Measurements from ENCODE around the gene PUM1.

The PUM1 gene

DNA sequence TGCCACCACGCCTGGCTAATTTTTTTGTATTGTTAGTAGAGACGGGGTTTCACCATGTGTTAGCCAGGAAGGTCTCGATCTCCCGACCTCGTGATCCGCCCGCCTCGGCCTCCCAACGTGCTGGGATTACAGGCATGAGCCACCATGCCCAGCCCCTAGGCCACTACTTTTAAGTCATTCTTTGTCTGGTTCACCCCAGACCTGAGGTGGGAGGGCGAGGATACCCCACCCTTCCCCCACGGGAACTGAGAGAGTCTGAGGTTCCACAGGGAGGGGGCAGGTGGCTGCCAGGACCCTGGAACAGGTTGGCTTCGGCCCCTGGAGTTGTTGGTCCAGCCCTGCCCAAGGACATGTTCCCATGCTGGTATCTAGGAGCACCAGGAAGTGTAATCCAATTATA, 149.2 kb downstream of the PUM1 start:
- no peaks in the 10 kb centered on the region for H3K27me3 ChIP-seq (ENCODE audit: insufficient read depth, low read length)
- 92% methylated on average over 12 of the region's 12 CpGs for WGBS
- no peak overlapping the region for H3K4me3 ChIP-seq (ENCODE audit: low read length)
- H3K9ac ChIP-seq (ENCODE audit: low read depth, low read length), result no peak overlapping the region
- no peaks in the 10 kb centered on the region for H3K36me3 ChIP-seq (ENCODE audit: insufficient read depth, low read length)
- no peak overlapping the region for H3K27ac ChIP-seq (ENCODE audit: low read depth, low read length)
- H3K4me1 ChIP-seq (ENCODE audit: insufficient read depth, low read length), result no peaks in the 10 kb centered on the region
- no peaks in the 10 kb centered on the region for H3K9me3 ChIP-seq (ENCODE audit: insufficient read depth, low read depth, low read length)

DNA sequence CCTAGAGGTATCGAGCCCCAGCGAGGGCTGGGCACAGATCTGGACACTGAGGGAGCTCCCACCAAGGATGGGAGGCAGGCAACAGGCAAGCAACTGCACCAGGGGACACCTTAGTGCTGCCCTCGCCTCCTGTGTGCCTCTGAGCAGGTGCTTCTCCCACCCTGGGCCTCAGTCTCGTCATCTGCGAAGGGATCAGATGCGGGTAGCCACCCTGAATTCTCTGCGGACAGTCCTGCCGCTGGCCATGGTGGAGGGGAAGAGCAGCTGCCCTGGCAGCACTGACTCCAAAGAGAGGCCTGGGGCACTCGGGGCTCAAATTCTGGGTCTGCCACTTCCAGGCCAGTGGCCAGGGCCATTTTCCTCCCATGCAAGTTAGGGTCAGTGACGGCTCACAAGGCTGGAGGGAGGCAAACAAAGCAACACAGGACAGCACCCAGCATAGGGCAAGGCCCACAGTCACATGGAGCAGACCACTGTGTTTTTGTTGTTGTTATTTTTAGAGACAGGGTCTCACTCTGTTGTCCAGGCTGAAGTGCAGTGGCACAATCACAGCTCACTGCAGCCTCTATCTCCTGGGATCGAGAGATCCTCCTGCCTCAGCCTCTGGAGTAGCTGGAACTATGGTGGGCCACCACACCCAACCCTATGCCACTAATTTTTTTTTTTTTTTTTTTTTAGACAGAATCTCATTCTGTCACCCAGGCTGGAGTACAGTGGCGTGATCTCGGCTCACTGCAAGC, 149.9 kb downstream of the PUM1 start:
- Histone ChIP-seq H3K4me1 (ENCODE audit: insufficient read depth, low read length) (peaks cover 5% of the 10 kb centered on the region; the same call in 1 of the 2 replicates), H3K27me3 (ENCODE audit: insufficient read depth, low read length) (no peaks in the 10 kb centered on the region), H3K36me3 (ENCODE audit: insufficient read depth, low read length) (no peaks in the 10 kb centered on the region), H3K4me3 (ENCODE audit: low read length) (no peak overlapping the region), H3K27ac (ENCODE audit: low read depth, low read length) (no peak overlapping the region), H3K9me3 (ENCODE audit: insufficient read depth, low read depth, low read length) (no peaks in the 10 kb centered on the region), H3K9ac (ENCODE audit: low read depth, low read length) (no peak overlapping the region)
- 92% methylated on average over 13 of the region's 13 CpGs for WGBS

DNA sequence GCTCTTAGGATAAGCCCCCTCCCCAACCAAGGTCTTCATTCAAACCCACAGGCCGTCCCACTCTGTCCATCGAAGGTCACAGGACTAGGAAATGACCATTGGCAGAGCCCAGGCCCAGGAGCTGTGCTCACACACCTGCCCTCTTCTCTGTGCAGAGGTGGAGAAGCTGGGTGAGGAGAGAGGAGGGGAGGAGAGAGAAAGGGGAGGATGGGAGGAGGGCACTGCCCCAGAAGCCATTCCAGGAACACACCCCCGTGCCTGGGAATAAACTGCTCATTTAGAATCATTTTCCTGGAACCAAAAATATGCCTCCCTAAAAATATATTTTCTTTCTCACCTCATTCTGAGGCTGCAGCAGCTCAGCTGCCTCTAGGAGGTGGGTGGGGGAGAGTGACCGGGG, 150.6 kb downstream of the PUM1 start:
- Histone ChIP-seq H3K4me3 (ENCODE audit: low read length) (no peak overlapping the region), H3K27me3 (ENCODE audit: insufficient read depth, low read length) (no peaks in the 10 kb centered on the region), H3K36me3 (ENCODE audit: insufficient read depth, low read length) (no peaks in the 10 kb centered on the region), H3K27ac (ENCODE audit: low read depth, low read length) (no peak overlapping the region), H3K9me3 (ENCODE audit: insufficient read depth, low read depth, low read length) (no peaks in the 10 kb centered on the region), H3K9ac (ENCODE audit: low read depth, low read length) (no peak overlapping the region), H3K4me1 (ENCODE audit: insufficient read depth, low read length) (peaks cover 5% of the 10 kb centered on the region; the same call in 1 of the 2 replicates)
- 74% methylated on average over 4 of the region's 4 CpGs for WGBS

DNA sequence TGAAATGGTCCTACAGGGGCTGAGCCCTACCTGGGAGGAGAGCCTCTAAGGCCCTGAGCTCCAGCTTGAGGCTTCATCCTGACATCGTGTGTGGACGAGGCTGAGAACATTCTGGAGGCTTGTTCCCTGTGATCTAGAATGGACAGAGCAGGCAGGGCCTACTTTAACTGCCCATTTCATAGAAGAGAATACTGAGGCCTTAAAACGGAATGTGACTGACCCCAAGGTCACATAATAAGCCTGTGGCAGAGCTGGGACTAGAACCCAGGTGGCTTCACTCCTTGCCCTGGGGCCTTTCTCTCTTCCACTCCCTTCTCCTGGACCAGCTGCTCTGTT, 151.0 kb downstream of the PUM1 start:
- H3K9ac ChIP-seq (ENCODE audit: low read depth, low read length), result no peak overlapping the region
- no peak overlapping the region for H3K27ac ChIP-seq (ENCODE audit: low read depth, low read length)
- no peaks in the 10 kb centered on the region for H3K9me3 ChIP-seq (ENCODE audit: insufficient read depth, low read depth, low read length)
- WGBS, result 92% methylated on average over 3 of the region's 3 CpGs
- no peaks in the 10 kb centered on the region for H3K36me3 ChIP-seq (ENCODE audit: insufficient read depth, low read length)
- H3K27me3 ChIP-seq (ENCODE audit: insufficient read depth, low read length), result 0 out of 2 replicates have a peak, but pooled peaks cover under 1% of the 10 kb centered on the region
- H3K4me1 ChIP-seq (ENCODE audit: insufficient read depth, low read length), result peaks cover 8% of the 10 kb centered on the region
- H3K4me3 ChIP-seq (ENCODE audit: low read length), result no peak overlapping the region

DNA sequence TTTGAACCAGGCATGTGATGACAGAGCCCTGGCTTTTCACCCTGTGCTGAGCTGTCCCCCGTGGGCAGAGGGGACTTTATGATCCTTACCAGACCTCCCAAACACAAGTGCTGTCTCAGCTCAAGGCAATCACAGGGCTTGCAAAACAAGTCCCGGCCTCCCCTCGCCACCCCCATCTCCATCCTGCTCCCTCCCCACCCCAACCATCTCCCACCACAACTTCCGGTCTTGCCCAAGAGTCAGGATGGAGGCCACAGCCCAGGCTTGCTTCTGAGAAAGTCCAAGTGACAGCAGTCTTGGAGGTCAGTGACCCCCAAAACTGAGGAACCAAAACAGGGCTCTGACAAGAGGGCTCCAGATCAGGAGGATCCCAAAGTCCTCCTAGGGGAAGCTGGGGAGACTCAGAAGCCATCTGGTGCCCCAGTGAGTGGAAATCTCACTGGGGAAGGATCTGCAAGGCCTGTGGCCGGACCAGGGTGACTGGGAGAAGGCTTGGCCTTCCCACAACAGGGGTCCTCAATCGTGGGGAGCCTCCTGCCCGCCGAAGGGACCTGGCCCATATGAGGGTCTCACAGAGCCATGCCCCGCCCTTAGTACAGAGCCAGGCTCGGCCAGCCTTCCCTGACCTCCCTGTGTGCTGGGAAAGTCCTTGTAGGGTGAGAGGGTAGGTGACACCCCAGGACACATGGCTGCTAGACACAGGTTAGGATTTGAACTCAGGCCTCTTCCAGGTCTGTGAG, 152.4 kb downstream of the PUM1 start:
- no peak overlapping the region for H3K27ac ChIP-seq (ENCODE audit: low read depth, low read length)
- no peaks in the 10 kb centered on the region for H3K36me3 ChIP-seq (ENCODE audit: insufficient read depth, low read length)
- H3K27me3 ChIP-seq (ENCODE audit: insufficient read depth, low read length), result peaks cover 9% of the 10 kb centered on the region
- no peak overlapping the region for H3K4me3 ChIP-seq (ENCODE audit: low read length)
- no peaks in the 10 kb centered on the region for H3K9me3 ChIP-seq (ENCODE audit: insufficient read depth, low read depth, low read length)
- H3K4me1 ChIP-seq (ENCODE audit: insufficient read depth, low read length), result peaks cover 14% of the 10 kb centered on the region
- H3K9ac ChIP-seq (ENCODE audit: low read depth, low read length), result no peak overlapping the region
- WGBS, result 89% methylated on average over 10 of the region's 10 CpGs

DNA sequence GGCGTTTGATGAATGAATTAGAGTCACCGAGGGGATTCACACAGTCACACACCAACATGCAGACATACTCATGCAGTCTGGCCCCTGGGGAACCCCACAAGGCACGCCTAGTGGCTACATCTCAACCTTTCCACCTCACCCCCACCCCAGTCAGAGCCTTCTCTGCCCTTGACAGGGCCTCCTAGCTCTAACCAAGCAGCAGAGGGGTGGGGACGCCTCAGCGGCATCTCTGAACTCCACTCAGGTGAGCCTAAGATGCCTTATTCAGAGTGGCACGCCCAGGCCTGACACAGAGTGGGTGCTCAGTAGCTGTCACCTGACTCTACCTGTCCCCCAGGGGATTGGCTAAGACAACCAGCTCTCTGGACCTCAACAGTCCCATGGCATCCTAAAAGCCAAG, 153.3 kb downstream of the PUM1 start:
- H3K4me1 ChIP-seq (ENCODE audit: insufficient read depth, low read length), result peaks cover 14% of the 10 kb centered on the region
- WGBS, result 91% methylated on average over 6 of the region's 6 CpGs
- H3K27me3 ChIP-seq (ENCODE audit: insufficient read depth, low read length), result peaks cover 17% of the 10 kb centered on the region

DNA sequence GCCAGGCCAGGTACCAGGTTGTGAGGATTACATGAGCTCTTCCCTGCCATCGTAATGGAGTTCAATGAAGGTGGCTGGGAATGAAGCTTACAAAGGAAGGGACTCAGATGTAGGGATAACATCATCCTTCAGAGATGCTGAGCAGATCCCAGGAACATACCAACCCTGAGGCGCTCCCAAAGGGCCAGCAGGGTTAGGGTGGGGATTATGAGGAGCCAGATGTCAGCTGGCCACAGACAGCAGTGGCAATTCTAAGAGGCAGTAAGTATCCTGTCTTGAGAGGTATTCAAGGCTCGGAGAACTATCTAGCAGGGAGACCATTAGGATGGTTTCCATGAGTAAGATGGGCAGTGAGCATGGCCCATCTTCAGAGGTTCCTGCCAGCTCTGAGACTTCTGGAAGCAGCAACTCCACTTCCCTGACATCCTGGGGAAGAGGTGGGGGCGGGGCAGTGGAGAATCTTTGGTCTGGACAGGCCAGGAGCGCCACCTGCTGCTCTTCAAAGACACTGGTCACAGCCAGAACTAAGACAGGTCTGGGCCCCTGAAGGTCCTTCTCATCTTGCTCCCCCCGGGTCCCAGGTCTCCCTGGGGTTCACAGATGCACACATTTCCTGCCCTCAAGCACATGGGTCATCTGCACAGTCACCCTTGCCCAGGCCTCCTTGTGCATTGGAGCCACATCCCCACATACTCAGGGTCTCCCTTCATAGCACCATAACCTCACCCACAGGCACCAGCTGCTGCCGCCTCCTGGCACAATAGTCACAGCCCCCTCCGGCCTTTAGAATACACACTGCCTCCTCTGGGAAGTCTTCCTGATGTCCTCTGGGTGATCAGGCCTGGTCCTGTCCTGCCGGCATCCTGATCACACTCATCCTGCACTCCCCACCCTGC, 154.2 kb downstream of the PUM1 start:
- H3K27ac ChIP-seq (ENCODE audit: low read depth, low read length), result no peak overlapping the region
- H3K9me3 ChIP-seq (ENCODE audit: insufficient read depth, low read depth, low read length), result no peaks in the 10 kb centered on the region
- no peak overlapping the region for H3K9ac ChIP-seq (ENCODE audit: low read depth, low read length)
- 54% methylated on average over 9 of the region's 9 CpGs for WGBS
- H3K4me3 ChIP-seq (ENCODE audit: low read length), result no peak overlapping the region
- H3K36me3 ChIP-seq (ENCODE audit: insufficient read depth, low read length), result no peaks in the 10 kb centered on the region
- peaks cover 20% of the 10 kb centered on the region for H3K27me3 ChIP-seq (ENCODE audit: insufficient read depth, low read length)
- H3K4me1 ChIP-seq (ENCODE audit: insufficient read depth, low read length), result peaks cover 14% of the 10 kb centered on the region

More for the DNA sequence above, 153.3 kb downstream of the PUM1 start:
- no peak overlapping the region for H3K9ac ChIP-seq (ENCODE audit: low read depth, low read length)
- H3K4me3 ChIP-seq (ENCODE audit: low read length), result no peak overlapping the region
- H3K36me3 ChIP-seq (ENCODE audit: insufficient read depth, low read length), result no peaks in the 10 kb centered on the region
- H3K27ac ChIP-seq (ENCODE audit: low read depth, low read length), result no peak overlapping the region
- H3K9me3 ChIP-seq (ENCODE audit: insufficient read depth, low read depth, low read length), result no peaks in the 10 kb centered on the region

DNA sequence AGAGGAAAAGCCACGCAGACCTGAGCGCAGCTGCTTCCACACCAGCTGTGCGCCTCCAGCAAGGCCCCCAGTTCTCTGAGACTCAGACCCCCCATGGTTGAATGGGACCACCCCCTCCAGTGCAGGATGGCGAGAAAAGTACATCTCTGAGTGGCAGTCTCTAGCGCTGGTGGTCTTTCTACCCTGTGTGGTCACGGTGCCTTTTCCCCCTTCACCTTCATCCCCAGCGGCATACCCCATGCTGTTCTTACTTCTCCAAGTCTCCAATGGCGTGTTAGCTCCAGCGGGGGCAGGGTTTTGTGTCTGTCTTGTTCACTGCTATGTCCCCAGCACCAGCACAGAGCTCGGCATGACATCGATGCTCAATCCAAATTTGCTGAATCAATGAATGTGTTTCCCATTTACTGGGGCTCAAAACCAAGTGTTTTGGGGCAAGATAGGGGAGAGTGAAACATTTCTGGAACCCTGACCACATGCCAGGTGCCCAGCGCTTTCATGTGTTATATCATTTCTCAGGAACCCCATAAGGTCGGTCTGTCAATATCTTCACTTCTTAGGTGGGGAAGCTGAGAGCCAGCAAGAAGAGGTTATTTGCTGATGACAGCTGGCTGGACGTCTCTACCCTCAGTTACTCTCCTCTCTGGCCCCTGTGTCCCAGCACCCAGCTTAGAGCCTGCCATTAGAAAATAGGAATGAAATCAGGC, 156.0 kb downstream of the PUM1 start:
- no peaks in the 10 kb centered on the region for H3K36me3 ChIP-seq (ENCODE audit: insufficient read depth, low read length)
- H3K27me3 ChIP-seq (ENCODE audit: insufficient read depth, low read length), result peaks cover 20% of the 10 kb centered on the region
- H3K9ac ChIP-seq (ENCODE audit: low read depth, low read length), result no peak overlapping the region
- no peak overlapping the region for H3K27ac ChIP-seq (ENCODE audit: low read depth, low read length)
- H3K4me1 ChIP-seq (ENCODE audit: insufficient read depth, low read length), result peaks cover 19% of the 10 kb centered on the region
- H3K4me3 ChIP-seq (ENCODE audit: low read length), result peak overlapping the region; percentile 45
- no peaks in the 10 kb centered on the region for H3K9me3 ChIP-seq (ENCODE audit: insufficient read depth, low read depth, low read length)
- WGBS, result 36% methylated on average over 14 of the region's 14 CpGs

DNA sequence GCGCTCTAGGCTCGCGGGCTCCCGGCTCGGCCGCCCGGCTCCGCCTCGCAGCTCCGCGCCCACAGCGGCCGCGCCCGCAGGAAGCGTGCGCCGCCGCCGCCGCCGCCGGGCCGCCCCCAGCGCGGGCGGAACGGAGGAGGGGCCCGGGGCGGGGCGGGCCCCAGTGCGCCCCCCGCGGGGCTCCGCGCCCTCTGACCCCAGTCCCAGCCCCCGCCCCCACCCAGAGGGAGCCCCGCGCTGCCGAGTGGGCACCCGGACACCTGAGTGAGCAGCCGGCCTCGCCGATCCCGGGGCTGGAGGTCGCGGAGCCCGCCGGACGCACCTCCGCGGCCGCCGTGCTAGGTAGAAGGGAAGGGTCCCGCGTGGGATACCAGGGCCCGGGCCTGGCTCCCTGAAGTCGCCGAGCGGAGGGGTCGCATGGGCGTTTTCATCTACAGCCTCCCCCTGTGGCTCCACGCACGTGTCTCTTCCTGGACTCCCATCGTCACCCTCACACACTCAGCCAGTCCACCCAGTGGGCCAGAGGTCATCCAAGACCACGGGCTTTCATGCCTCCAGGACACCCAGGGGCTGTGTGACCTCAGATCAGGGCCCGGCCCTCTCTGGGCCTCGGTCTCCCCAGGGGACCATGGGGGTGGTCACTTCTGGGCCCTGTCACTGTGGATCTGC, 156.7 kb downstream of the PUM1 start, which contains the start of gene SDC3:
SDC3 (minus strand) TSS at position 63 of the 669 bp plus-strand sequence. CDS start 172 bp downstream, outside the sequence.
- WGBS, result 3% methylated on average over 67 of the region's 68 CpGs
- Histone ChIP-seq H3K4me1 (ENCODE audit: insufficient read depth, low read length) (peaks cover 21% of the 10 kb centered on the region), H3K36me3 (ENCODE audit: insufficient read depth, low read length) (no peaks in the 10 kb centered on the region), H3K9ac (ENCODE audit: low read depth, low read length) (peak within 1 kb of the TSS; percentile 57), H3K27ac (ENCODE audit: low read depth, low read length) (no peak within 1 kb of the TSS), H3K4me3 (ENCODE audit: low read length) (peak within 1 kb of the TSS; percentile 64), H3K9me3 (ENCODE audit: insufficient read depth, low read depth, low read length) (no peaks in the 10 kb centered on the region), H3K27me3 (ENCODE audit: insufficient read depth, low read length) (peaks cover 20% of the 10 kb centered on the region)

DNA sequence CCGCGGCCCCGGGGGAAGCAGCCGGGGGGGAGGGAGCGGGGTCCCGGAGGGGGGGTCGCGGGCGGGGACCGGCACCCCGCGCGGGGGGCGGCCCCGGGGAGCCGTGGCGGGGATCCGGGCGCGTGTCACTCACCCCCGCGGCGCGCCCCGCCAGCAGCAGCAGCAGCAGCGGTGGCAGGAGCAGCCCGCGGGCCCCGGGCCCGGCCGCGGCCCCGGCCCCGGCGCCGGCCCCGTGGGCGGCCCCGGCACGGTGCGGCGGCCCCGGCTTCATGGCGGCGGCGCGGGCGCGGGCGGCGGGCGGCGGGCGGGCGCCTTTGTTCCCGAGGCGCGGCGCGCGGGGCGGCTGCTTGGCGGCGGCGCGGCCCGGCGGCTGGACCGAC, 157.2 kb downstream of the PUM1 start:
- no peaks in the 10 kb centered on the region for H3K9me3 ChIP-seq (ENCODE audit: insufficient read depth, low read depth, low read length)
- H3K9ac ChIP-seq (ENCODE audit: low read depth, low read length), result no peak overlapping the region
- H3K4me3 ChIP-seq (ENCODE audit: low read length), result peak overlapping the region; percentile 64; the same call in 1 of the 2 replicates
- peaks cover 21% of the 10 kb centered on the region for H3K4me1 ChIP-seq (ENCODE audit: insufficient read depth, low read length)
- H3K36me3 ChIP-seq (ENCODE audit: insufficient read depth, low read length), result no peaks in the 10 kb centered on the region
- no peak overlapping the region for H3K27ac ChIP-seq (ENCODE audit: low read depth, low read length)
- peaks cover 20% of the 10 kb centered on the region for H3K27me3 ChIP-seq (ENCODE audit: insufficient read depth, low read length)
- under 1% methylated on average over 69 of the region's 69 CpGs for WGBS
